Activated CD4-positive, CD25-positive, alpha-beta regulatory T cell treated with anti-CD3 and anti-CD28 coated beads, Interleukin-2, amount 50 U/mL, for 72 hours (primary cell): ENCODE results near the gene TRAPPC10.

ENCODE experiments used
- DNase-seq: peaks from one replicate; pipeline ENCODE4 v3.0.0; 2021

Gene TRAPPC10

DNA sequence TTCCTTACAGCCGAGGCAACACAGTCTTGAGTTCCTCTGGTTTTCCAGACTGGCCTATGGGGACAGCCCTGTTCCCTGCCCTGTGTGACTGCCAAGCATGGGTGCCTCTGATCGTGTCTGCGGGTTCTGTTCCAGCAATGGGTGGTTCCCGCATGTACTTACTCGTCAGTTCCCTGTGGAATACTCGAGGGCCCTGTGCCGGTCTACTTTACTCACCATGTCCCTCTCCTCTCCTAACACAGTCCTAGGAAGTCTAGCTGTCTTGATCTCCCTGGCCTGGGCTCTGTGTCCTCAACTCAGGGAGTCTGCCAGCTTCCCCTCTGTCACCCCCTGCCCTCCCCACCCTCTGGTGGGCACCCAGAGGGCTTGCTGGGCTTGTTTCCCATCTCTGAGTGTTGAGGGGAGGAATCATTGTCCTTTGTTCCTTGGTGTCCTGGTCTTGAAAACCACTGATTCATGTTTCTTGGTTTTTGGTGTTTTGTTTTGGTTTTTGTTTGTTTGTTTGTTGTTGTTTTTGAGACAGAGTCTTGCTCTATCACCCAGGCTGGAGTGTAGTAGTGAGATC, 36.0 kb downstream of the TRAPPC10 start:
- no peak for DNase-seq

DNA sequence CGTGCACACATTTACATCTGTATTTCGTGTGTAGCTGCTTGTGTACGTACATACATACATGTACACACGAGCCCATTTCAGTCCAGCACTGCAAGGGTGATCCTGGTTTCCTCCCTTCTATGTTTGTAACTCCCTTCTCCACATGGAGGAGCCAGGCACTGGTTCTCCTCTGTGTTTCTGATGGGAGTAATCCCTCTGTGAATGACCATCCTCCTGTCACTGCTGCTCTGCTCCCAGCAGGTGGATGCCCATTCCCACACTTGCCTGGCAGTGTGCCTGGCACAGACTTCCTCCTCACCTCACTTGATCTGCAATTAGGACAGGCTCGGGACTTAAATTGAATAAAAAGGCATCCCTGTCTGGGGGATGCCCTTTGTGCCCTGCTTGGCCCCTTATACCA, 37.1 kb downstream of the TRAPPC10 start:
- DNase-seq = no peak

DNA sequence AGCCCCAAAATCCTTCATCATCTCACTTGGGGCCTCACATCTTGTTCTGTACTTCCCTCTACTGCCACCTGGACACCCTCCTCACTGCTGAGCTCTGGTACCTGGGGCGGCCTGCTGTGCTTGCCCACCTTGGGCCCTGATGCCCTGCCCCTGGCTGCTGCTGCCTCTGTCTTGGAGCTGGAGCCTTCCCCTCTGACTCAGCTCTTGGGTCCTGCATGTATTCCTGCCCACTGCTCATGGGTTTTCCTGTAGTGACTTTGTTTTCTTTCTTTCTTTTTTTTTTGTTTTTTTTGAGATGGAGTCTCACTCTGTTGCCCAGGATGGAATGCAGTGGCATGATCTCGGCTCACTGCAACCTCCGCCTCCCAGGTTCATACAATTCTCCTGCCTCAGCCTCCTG, 37.5 kb downstream of the TRAPPC10 start:
- DNase-seq = no peak

DNA sequence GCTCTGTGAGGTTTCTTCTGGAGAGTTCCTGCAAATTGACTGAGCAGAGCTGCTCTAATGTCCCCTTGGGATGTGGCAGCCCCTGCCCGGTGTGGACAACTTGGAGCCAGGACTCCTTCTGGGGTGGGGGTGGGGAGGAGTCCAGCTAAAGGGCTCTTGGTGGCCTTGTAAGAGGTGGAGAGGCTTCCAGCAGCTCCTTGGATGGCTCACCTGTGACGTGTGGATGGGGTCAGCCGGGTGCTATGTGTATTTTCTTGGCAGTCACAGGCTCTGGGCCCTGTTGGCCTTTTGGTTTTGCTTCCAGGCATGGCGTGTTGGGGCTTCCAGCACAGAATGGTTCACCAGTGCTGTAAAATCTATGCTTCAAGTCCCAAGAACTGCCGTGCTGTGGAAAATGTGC, 38.2 kb downstream of the TRAPPC10 start:
- no peak for DNase-seq

DNA sequence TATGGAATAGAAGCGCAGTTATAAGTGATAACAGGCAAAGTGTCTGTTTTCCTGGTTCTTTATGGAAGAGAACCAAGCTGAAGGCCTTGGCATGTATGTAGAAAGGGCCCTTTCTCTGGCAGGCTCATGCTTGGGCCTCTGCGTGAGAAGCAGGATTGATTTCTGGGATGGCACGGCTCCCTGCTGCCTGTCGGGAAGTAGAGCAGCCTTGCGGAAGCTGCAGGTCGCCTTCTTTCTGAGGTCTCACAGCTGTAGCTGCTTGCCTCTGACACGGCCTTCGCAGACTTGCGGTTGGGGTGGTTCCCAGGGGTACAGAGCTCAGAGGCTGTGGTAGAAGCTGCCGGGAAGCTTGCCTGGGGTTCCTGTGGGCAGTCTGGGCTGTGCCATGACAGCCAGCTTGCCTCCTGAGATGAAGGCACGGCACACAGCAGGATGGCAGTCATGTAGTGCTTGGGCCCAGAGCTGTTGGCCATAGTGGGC, 39.4 kb downstream of the TRAPPC10 start:
- no peak for DNase-seq

DNA sequence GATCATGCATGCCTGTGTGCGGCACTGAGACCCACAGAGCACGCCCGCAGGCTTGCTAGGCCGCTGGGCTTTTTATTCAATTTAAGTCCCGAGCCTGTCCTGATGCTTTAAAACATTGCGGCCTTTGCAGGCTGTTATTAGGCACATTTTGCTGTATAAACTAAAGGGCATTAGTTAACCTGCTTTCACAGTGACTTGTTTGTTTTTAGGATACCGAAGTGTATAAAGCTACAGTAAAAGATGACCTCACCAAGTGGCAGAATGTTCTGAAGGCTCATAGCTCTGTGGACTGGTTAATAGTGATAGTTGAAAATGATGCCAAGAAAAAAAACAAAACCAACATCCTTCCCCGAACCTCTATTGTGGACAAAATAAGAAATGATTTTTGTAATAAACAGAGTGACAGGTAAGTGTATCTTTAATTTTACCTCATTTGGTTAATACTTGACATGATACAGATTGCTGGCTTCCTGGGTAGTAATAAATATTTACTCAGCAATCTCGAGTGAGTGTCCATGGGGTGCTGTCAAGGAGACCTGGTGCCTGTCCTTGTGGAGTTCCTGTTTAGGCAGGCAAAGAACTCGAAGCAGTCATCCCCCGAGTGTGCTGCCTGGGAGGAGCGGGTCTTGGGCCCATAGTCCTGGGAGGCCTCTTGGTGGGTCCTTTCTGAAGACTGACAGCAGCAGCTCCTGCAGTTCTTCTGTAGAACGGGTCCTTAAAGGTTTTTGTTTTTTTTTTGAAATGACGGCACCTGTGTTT, 40.1 kb downstream of the TRAPPC10 start:
- DNase-seq = no peak

DNA sequence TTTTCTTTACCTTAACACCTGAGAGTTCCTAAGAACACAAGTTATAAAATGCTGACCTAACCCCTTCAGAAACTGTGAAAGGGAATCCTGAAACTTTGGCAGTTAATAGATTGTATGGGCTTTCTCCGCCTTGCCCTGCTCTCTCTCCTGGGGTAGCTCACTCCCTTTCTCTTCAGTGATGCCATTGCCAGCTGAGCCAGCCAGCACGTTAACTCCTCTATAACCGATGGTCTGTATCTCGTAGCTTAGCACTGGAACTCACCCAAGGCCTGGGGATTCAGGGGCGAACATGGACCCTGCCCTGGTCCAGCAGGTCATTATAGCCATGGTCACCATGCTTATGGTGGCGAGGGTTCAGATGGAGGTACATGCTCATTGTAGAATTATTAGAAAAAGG, 40.7 kb downstream of the TRAPPC10 start:
- no peak for DNase-seq

DNA sequence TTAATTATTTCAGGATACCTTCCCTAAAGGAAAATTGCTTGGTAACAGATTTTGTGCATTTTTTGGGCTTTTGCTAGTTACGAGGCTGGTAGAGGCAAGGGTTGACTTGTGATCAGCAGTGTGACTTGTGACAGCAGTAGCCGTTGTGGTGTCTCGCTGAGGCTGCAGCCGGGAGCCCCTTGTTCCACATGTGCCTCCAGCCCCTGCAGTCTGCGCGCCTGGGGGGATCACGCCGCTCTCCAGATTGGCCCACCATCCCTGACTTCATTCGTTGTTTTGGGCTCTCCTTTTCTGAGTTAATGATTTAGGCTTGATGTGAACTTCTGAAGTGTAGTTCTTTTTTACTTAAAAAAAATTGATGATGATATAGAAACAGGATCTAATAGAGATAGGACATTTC, 41.5 kb downstream of the TRAPPC10 start:
- DNase-seq = no peak

DNA sequence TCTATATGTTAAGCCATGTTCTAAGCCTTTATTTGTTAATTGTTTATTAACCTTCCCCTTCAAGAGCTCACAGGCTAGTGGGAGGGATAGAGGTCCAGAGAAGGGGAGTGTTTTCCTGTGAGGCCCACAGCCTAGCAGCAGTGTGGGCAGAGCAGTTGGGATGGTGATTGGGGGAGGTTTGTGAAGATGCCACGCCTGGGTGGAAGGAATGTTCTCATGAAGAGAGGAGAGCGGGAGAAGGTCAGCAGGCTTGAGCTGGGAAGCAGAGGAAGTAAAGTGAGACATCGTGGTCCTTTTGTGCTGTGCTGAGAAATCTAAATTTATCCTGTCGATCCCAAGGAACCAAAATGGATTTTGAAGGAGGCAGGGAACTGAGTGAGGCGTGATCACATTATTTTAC, 42.6 kb downstream of the TRAPPC10 start:
- DNase-seq = no peak

DNA sequence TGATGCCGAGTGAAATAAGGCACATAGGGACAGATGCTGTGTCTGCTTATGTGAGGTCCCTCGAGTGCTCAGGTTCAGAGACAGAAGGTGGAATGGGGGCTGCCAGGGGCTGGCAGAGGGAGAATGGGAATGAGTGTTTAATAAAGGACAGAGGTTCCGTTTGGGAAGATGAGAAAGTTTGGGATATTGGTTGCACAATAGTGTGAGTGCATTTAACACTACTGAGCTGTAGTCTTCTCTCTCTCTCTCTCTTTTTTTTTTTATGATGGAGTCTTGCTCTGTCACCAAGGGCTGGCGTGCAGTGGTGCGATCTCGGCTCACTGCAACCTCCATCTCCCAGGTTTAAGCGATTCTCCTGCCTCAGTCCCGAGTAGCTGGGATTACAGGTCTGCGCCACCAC, 44.9 kb downstream of the TRAPPC10 start:
- DNase-seq = no peak

DNA sequence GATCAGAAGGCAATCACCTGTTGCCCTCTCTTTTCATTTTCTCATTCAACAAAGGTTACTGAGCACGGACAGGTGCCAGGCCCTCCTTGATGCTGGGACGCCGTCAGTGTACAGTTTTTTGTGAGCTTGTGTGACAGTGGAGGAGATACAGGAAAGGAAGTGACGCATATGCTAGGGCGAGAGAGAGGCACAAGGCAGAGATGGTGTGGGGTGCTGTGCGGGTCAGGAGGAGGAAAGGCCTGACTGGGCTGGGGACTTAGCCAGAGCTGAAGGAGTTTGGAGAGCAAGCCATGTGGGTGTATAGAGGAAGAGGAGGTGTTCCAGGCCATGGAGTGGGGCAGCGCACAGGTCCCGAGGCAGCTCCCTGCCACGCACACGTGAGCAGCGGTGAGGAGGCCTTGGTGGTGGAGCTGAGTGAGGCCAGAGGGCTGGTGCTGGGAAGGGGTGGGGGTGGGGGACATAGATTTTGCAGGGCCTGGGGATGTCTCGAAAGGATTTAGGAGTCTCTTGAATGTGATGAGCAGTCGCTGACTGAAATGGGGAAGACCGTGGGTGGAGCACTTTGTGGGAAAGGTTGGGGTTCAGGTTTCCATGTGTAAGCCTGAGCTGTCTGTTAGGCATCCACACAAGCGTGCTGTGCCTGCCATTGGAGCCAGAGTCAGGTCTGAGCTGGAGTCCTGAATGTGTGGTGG, 46.0 kb downstream of the TRAPPC10 start:
- DNase-seq = no peak

DNA sequence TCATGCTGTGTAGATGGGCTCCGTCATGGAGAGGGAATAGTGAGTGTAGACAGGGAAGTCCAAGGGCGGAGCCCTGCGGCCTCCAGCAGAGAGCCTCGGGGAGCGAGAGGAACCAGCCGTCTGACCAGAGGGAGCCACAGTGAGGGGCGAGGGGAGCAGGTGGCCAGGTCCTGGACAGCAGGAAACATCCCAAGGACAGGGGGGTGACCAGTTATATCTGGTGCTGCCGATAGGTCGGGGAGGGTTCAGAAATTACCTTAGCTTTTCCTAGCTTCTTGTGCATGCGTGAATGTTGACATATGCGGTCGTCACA, 46.5 kb downstream of the TRAPPC10 start:
- no peak for DNase-seq

DNA sequence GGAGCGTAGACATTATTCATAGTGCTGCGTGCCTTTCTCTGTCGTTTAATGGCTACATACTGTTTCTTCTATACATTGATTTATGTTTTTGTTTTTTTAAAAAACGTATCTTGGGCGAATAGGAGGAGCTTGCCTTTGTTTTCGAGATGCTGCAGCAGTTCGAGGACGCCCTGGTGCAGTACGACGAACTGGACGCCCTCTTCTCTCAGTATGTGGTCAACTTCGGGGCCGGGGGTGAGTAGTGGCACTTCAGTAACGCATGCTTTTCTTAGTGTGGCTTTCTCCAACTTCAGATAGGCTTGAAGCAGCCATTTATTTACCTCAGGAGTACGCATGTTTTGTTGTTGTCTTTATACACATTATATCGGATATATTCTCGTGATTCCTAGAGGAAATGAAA, 46.9 kb downstream of the TRAPPC10 start:
- DNase-seq = no peak

DNA sequence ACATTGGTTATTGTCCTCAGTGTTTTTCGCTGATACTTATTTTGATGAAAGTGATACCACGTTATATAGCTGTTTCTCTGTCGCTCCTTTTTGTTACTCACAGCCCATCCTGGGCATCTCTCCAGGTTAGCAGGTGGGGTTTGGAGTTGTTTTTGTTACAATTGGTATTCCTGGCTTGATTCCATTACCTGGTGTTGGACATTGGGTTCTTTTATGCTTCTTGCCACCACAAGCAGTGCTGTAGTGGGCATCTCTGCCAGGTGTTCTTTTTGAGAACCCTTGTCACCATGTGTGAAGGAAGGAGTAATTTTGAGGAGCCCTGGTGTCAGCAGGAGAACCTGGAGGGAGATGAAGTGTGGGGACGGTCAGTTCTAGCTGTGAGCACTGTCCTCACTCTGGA, 47.6 kb downstream of the TRAPPC10 start:
- no peak for DNase-seq

DNA sequence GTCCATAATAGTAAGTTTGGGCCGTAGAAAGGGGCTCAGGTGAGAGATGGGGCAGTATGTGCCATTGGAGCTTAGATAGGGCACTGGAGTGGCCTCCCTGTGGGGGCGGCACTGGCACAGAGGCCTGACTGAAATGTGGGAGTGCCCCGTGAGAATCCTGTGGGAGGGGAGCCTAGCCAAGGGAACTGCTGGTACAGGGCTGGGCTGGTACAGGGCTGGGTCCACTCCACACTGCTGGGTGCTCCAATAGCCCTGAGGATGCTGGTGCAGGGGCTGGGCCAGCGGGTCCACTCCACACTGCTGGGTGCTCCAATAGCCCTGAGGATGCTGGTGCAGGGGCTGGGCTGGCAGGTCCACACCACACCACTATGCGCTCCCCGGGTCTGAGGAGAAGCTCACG, 50.3 kb downstream of the TRAPPC10 start:
- DNase-seq = no peak

DNA sequence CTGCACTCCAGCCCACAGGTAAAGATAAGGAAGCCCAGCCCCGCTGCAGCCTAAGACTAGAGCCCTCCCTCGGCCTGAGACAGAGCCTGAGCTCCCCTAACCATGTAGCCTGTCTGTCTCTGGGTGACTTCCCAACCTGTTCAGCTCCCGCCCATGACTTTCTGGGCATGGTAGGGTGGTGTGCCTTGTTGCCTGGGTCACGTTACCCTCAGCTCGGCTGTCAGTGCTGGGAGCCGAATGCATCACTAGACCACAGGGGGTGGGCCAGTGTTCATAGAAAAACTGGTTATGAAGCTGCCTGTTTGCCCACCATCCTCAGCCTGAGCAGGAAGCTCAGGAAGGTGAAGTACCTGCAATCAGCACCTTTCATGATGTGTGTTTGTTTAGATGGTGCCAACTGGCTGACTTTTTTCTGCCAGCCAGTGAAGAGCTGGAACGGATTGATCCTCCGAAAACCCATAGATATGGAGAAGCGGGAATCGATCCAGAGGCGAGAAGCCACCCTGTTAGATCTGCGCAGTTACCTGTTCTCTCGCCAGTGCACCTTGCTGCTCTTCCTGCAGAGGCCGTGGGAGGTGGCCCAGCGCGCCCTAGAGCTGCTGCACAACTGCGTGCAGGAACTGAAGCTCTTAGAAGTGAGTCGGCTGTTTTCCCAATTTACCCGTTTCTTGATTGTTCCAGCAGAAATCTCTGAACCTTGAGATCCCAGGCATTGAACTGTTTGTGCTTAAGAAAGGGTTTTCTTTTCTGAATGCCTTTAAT, 51.2 kb downstream of the TRAPPC10 start:
- no peak for DNase-seq

DNA sequence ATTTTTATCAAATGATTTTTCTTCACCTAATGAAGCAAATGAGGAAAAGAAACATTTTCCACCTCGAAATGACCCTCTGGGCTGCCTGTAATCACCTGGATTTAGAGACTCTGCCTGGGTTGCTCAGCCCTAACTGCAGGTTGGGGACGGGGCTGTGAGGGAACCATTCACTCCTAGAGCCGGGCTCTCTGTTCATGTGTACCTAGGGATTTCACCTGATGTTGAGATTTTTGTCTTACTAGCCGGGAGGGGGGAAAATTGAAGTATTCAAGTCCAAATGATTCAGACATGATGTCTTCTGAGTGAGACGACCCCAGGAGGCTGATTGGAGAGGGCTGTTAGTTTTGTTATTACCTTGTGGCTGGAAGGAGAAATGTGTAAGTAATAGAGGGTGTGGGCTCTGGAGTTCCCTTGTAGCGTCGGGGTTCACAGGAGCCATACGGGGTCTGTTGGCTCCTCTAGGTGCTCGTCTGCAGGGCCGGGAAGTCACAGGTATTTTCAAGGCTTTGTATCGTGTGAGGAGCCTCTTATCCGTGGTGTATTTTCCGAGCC, 52.8 kb downstream of the TRAPPC10 start:
- DNase-seq = no peak

DNA sequence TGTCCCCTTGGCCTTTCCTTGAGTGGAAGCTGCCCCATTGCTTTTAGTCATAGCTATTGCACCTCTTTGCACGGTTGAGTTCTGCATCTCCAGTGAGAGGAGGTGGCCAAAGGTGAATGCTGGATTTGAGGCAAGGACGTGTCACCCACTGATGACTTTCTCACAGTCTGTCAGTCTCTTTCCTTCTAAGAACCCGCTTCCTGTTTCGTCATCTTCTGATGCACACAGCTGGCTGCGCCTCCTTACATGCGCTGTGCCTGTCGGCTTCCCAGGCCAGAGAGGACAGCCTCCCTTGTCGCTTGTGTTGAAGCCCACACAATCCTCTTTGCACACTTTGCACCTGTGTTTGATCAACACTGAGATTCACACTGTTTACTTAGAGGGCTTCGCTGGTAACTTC, 53.3 kb downstream of the TRAPPC10 start:
- peak; percentile 44 for DNase-seq

DNA sequence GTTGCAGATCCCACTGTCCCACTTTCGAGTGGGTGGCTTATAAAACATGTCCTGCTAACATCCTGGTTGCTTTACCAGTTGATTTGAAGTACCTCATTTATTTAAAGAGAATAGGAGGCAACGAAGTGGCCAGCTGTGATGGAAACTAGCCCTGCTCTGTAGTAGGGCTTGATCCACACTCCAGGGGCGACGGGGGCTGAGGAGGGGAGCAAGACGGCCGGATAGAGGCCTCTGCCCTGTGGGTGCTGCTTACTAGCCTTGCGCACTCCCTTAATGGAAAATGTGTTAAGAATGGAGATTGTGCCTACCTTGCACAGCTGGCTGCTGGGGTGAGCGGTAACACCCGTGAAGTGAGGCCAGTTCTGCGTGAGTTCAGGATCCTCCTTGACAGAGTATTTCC, 54.0 kb downstream of the TRAPPC10 start:
- DNase-seq = no peak

DNA sequence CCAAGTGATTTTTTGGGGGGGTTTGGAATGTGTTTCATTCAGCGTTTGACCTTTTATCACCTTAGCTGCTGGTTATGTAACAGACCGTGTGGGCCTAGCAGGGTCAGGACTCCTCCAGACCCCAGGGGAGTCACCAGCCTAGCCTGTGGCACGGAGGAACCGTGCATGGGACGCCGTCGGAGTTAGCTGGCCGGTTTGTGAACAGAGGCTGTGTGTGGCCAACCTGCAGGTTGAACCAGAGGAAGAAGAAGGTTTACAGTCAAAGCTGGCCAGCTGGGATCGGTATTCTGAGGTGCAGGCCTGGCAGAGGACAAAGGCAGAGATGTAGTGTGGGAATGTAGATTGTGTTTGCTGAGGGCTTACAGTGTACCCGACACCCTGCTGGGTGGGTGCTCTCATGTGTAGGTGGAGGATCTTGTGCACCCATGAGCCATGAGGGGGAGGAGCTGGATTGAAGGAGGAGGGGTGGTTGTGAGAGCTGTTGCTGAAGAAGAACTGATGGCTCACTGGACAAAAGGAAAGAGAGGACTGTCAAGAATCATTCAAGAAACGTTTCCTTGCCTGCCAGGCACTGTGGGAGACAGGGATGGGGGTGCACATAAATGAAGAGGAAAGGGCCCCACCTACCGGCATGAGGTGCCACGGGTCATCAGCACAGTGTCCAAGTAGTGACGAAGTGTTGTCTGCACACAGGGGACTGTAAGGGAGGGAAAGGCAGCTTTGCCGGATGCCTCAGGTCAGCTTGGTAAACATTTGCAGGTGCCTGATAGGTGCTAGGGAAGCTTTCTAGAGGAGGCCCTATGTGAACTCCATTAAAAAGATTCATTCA, 55.1 kb downstream of the TRAPPC10 start:
- no peak for DNase-seq

DNA sequence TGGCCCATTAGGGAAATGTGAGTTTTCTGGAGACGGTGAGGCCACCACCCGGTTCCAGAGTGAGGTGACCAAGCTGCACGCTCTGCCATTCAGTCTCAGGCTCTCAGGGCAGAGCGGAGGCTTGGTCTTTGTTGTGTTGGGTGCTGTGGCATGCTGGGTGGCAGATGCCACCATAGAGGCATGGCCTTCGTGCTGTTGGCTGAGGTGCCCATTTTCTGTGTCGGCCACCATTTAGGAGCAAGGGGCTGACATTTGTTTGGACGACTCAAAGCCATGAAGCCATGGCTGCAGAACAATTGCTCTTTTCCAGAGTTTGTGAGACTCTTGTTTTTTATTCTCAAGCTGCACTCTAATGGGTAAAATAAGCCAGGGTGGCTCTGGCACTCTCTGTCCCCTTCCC, 58.3 kb downstream of the TRAPPC10 start:
- no peak for DNase-seq

DNA sequence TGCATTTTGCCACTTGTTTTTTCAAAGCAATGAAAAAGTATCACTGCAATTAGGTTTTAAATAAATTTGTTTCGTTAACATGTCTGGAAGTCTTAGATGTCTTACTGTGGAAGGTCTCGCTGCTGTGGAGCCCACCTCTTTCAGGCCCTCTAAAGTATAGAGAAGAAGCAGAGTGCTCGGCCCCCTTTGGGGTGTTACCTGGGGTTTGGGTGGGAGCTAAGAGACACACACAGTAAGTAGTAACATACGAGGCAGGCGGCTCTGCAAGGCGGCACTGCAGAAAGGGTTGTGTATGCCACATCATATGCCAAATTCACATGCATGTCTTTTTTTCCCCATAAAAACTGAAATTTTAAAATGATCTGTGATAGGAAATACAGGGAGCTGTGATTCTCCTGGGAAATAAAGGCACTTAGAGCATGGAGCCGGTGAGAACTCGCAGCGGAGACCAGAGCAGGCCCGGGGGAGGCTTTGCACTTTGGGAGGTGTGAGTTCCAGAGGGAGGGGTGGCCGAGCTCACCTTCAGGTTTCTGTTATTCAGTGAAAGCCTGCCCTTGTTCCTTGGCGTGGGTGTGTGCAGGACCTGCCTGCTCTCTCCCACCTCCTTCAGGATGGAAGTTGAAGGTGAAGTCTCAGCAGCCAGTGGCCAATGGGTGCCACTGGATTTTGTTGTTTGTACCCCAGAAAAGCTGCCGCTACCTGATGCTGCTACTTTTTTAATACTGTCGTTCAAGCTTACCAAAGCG, 59.4 kb downstream of the TRAPPC10 start:
- no peak for DNase-seq
